CD4-positive, alpha-beta T cell treated with Interleukin-15 for 1 hour (primary cell): ENCODE data around the gene PI16.

Source experiments
- DNase-seq: peaks from one replicate; pipeline ENCODE4 v3.0.0-alpha.2; 2020

The PI16 gene

DNA sequence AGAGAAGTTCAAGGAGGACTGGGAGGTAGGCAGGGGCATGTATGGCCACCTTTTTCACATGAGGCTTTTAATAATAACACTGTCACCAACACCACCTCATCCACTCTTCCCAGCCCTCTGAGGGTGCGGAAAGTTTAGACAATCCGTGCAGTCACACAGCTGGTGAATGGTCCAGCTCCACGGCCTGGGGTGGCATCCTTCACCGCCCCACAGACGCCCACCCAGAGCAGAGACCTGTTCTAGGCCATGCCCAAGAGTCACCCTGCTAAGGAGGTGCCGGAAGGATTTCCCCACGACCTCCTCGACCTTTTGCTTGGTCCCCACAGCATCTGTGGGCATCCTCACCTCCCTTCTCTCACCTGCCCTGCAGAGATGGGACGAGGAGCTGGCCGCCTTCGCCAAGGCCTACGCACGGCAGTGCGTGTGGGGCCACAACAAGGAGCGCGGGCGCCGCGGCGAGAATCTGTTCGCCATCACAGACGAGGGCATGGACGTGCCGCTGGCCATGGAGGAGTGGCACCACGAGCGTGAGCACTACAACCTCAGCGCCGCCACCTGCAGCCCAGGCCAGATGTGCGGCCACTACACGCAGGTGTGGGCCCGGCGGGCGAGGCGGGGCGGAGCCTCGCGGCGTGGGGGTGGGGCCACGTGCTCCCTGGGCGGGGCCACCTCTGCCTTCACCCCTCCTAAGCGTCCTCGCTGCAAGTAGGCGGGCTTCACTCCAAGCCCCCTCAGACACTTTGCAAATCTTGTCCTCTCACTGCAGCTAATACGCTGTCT, 4.4 kb downstream of the PI16 start:
- DNase-seq, result no peak

DNA sequence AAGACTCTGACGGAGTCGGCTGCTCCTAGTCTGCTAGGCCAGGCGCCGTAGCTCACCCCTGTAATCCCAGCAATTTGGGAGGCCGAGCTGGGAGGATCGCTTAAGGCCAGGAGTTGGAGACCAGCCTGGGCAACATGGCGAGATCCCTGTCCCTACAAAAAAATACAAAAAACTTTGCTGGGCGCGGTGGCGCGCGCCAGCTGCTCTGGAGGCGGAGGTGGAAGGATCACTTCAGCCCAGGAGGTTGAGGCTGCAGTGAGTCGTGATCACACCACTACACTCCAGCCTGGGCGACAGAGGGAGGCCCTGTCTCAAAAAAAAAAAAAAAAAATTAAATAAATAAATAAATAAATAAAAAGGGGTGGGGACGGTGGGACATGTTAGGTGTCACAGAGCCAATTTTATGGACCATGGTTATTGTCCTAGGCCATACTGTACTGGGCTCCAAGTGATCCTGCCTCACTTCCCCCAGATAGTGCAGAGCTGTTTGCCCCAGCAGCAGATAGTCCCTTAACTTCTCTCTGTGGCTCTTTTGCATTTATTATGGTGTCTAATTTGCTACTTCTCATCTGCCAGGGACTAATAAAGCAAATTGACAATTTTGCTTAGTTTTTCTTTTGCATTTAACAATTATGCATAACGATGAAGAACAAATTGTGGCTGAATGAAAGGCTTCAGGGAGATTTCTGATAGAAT, 5.2 kb downstream of the PI16 start:
- no peak for DNase-seq

DNA sequence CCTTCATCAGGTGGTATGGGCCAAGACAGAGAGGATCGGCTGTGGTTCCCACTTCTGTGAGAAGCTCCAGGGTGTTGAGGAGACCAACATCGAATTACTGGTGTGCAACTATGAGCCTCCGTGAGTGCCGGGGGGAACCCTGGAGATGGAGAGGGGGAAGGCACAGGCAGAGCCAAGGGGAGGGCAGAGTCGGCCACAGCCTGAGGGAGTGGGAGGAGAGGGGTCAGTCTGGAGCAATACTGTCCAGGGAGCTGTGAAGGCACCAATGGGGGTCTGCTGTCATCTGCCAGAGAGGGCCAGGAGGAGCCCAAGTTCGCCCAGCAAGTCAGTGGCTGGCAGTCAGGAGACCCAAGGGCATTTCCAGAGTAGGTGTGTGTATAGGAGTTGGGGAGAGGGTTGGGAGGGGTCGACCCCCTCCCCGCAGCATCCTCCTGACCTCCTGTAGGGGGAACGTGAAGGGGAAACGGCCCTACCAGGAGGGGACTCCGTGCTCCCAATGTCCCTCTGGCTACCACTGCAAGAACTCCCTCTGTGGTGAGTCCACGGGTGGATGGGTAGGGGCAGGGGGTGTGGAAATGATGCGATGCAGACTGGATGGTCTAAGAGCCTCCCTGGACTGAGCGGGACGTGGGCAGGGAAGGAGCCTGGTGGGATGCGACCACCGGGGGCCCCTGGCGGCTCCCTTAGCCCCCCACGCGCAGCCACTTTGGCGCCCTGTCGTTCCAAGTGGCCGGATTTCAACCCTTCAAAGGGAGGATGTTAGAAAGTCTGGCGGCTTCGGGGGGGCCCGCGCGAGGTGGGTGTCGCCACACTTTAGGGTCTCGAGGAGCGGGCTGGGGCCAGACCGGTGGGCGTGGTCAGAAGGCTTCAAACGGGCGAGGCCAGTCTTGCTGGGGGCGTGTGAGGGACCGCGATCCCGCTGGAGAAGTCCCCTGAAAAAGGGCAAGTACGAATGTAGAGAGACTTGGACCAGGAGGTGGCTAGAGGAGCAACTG, 7.2 kb downstream of the PI16 start:
- no peak for DNase-seq

DNA sequence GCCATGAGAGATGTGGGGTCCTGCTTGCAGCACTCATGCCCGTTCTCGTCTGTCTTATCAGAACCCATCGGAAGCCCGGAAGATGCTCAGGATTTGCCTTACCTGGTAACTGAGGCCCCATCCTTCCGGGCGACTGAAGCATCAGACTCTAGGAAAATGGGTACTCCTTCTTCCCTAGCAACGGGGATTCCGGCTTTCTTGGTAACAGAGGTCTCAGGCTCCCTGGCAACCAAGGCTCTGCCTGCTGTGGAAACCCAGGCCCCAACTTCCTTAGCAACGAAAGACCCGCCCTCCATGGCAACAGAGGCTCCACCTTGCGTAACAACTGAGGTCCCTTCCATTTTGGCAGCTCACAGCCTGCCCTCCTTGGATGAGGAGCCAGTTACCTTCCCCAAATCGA, 8.3 kb downstream of the PI16 start:
- peak; percentile 91 for DNase-seq

DNA sequence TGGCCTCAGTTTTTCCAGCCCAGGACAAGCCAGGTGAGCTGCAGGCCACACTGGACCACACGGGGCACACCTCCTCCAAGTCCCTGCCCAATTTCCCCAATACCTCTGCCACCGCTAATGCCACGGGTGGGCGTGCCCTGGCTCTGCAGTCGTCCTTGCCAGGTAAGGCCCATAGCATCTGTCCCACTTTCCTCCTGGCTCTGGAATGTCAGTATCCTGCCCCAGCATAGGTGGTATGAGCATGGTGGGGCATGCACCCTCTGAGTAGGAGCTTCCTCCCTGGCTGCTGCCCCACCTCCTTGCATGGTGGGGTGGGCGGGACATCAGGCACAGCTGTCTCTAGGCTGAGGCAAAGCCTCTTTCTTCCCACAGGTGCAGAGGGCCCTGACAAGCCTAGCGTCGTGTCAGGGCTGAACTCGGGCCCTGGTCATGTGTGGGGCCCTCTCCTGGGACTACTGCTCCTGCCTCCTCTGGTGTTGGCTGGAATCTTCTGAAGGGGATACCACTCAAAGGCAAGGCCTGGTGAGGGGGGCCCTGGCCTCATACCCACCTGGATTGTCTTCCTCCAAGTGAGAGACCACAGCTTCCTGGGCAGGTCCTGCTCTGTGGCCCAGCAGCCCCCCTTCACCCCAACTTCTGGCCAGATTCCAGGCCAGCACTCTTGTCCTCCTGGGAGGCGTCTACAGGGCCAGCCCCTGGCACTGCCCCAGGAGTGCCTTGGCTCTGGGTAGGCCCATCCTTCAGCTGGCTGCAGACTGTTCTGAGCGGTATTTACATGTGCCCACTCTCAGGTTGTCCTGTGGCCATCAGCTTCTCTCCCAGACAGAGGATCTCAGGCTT, 9.1 kb downstream of the PI16 start:
- peak; percentile 50 for DNase-seq

DNA sequence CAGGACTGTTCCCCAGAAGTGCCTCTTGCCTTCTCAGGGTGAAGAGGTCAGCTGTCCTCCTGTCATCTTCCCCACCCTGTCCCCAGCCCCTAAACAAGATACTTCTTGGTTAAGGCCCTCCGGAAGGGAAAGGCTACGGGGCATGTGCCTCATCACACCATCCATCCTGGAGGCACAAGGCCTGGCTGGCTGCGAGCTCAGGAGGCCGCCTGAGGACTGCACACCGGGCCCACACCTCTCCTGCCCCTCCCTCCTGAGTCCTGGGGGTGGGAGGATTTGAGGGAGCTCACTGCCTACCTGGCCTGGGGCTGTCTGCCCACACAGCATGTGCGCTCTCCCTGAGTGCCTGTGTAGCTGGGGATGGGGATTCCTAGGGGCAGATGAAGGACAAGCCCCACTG, 9.8 kb downstream of the PI16 start:
- DNase-seq, result no peak

DNA sequence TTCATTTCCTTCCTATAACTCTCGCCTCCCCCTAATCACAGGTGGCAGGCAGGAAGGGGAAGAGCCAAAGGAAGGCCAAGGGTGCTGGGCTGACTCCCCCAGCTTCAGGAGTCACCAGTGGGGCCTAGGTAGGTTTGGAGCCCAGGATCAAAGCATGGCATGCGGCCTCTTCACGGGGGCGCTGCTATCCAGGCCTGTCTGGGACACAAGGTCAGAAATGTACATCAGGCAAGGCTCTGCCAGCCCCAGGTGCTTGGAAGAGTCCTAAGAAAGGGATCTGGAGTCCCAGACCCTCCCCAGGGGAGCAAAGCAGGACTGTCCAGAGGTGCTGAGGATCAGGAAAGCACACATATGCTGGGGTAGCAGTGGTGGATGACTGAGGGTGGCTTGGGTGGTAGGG, 10.4 kb downstream of the PI16 start:
- DNase-seq, result no peak

DNA sequence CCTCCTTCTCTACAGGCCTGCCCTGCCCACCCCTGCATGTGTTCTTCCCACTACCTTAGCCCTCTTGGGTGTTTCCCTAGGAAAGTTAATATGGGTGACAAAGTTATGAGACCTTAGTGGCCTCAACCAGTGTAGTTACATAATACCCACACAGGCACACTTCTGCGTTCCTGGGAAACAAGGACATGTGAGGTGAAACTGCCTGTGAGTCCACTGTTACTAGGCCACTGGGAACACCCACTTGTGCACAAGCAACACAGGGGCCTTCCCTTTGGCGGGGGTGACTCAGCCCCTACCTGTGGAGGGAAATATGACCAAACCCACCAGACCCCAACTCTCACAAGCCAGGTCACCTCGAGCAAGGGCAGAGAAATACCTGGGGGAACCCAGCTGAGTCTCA, 12.8 kb downstream of the PI16 start:
- DNase-seq, result no peak

DNA sequence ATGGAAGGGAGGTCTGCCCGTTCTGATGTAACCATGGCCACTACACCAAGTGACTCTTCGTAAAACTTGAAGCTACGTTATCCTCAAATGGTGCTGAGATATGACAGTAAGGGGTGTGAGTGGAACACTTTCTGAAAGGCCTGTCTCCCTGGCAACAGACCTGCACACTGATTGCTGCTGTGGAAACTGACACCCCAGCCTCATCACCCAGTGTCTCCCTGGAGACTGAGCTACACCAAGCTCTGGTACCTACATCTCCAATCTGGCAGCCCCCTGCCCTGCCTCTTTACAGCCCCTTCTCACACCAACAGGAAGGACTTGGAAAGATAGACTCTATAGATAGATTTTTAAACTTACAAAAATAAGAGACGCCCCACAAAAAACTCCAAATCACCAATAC, 13.2 kb downstream of the PI16 start:
- DNase-seq, result no peak

DNA sequence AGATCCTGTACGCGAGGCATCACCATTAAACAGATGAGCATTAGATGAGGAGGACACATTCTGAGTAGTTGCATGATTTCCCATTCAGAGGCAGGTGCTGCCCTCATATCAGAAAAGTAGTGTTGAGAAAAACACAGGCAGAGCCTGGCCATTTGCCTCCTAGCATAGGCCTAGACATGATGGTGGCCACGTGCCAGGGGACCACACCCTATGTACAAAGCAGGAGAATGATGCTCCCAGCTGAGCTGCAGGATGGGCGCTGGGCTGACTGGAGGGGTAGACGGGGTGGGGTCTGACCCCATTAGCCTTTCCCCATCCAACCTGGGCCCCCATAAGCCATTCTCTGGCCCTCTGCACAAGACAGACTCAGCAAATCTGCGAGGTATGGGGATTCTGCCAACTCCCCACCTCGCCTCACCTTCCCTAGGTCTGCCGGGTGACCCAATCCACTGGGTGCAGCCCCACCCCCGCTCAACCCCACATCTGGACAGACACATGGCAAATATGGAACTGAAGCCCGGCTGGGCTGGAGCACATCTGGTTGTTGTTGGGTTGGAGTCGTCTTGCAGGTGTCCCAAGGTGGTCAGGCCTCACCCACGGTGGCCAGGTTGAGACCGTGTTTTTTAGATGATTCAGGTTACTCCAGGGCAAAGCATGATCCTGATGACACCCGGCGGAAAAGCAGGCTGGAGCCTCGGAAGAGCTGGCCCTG, 13.9 kb downstream of the PI16 start:
- DNase-seq, result no peak

DNA sequence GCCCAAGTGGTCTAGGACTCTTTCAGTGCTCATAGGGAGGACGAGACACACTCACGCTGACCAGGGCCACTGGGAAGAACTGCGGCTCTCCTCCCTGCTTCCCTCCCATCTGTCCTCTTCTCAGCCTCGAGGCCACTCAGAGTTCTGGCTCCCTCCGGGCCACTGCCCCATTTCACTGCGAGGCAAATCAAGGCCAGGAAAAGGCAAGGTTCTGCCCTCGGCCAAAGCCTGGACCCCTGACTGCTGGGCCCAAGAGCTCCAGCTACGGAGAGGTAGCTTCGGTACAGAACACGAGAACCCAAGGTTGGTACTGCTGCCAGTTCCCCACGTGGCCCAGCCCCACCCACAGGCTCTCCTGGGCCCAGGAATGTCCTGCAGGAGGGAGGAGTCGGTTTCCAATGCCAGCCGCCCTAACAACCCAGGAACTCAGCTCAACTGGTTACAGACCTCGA, 14.7 kb downstream of the PI16 start:
- DNase-seq, result no peak

DNA sequence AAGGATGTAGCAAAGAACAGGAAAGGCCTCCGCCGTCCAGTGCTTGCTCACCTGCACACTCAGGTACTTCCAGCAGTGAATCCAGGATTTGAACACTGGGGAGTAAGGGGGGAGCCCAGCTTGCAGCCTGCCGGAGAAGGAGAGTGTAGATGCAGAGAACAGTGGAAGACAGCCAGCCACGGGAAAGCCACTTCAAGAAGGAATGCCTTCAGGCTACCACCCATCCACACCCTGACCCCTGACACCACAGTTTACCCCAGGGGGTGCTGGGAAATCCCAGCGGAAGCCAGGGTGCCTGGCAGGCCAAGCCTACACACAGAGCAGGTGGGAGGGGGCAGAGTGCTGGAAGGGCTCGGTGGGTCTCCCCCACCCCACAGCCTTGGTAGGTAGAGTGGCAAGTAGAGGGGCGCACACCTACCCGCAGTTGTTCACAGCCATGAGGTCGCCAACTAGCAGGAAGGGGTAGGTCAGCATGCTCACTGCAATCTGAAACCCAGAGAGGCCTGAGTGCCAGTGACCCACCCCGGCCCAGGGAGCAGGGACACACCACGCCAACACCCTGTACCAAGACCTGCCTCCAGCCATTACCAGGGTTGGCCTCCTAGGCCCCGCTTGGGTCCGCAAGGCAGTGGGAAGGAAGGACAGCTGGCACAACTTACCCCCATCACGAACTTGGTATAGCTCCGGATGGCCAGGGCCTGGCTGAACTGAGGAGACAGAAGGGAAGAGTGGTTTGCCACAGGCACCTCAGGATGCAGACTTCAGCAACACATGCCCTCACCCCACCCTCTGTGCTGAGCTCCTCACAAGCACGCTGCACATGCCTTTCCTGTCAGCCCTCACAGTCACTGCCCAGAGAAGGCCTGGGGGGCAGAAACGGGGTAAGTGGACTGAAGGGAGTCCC, 15.7 kb downstream of the PI16 start:
- no peak for DNase-seq

DNA sequence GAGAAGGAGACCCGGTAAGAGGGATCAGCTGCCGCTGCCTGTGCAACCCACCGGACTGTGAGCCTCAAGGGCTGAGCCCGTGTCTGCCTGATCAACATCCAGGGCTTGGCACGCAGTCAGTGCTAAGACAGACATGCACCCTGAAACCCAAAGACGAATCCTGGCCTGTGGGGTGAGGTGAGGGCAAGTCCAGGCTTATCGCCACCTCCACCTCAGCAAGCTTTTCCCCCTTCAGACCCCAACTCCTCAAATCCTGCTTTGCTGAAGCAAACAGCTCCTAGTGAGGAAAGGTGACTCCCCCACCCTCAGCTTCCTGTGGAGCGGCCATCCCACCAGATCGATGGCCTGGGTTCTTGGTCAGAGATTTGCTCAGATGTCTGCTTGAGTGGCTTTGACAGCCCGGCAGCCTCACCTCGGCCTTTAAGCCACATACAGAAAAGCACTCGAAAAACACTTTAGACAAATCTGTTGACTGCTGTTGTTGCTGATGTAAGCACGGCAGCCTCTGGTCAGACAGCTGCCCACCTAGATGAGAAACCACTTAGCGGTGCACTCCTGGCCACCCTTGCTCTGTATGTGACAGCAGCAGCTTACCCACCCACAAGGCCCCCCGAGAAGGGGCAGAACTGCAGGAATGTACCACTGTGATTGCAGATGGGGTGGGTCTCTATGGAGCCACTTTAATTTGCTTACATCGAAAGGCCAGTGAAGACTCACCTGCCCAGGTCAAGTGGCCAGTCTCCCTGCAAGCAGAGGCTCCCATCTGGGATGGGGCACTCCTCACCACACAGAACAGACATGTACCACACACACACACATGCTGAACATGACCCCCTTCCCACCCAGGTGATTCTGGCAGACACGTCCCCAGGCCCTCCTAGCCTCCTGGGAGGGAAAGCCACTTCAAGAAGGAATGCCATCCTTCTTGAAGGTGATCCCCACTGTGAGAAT, 16.6 kb downstream of the PI16 start:
- DNase-seq, result no peak

DNA sequence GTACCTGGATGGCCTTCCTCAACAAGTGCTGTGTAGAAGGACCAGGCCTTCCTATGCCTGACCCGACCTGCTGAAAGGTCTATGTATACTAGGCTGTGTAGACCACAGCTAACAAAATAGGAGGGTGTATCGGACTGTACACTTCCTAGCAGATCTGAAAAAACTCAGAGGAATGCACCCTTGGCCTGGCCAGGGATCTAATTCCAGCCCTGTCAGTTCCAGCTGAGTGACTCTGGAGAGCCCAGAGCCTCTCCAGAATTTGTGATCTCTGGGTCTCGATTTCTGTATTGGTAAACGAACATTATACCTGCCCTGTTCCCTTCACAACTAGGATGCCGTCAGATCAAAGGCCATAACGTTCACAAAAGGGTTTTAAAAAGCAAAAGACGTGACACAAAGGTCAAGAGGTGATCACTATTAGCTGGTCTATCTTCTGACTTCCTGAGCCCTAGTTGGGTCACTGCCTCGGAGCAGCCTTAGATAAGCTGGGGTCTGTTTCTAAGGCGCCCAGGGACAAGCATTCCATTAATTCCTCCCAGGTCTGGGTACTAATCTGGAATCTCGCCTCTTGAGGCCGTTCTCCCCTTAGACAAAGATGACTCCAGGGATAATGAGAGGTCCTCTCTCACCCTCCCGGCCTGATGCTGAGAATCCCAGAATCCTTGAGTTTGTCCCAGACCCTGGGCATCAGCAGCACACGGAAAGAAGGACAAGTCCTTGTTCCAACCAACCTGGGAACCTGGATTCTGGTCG, 17.6 kb downstream of the PI16 start:
- no peak for DNase-seq

DNA sequence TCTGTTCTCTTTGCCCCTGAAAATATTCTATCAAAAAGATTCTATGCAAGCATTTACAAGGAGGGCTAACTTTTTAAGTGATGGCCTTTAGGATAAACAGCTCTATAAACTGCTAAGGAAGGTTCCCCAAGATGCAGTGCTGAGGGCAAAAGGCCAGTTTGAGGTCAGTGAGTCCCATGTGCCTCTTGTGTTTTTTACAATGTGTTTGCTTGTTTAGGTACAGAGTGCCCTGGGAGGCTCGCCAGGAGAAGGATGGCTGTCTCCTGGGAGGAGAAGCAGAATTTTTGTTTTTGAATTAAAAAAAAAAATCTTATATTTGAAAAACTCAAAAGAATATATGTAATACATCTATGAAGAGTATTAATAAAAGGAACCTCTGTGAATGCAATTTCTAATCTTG, 18.7 kb downstream of the PI16 start:
- no peak for DNase-seq

DNA sequence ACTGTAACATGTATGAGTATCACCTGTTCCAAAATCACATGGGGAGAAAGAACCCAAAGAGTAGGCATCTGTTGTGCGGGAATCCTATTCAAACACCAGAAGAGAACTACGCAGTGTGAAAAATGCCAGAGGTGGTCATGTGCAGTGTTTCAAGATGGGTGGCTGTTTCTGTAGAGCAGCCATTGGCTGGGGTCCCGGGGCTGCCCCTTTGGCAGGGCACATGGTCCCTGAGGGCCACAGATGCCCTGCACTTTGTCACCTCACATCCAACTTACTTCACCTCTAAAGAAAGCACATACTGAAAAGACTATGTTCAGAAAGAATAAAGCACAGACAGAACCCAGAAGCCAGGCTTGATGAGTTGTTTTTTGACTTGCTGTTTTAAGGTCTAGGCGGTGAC, 19.1 kb downstream of the PI16 start:
- DNase-seq, result no peak

DNA sequence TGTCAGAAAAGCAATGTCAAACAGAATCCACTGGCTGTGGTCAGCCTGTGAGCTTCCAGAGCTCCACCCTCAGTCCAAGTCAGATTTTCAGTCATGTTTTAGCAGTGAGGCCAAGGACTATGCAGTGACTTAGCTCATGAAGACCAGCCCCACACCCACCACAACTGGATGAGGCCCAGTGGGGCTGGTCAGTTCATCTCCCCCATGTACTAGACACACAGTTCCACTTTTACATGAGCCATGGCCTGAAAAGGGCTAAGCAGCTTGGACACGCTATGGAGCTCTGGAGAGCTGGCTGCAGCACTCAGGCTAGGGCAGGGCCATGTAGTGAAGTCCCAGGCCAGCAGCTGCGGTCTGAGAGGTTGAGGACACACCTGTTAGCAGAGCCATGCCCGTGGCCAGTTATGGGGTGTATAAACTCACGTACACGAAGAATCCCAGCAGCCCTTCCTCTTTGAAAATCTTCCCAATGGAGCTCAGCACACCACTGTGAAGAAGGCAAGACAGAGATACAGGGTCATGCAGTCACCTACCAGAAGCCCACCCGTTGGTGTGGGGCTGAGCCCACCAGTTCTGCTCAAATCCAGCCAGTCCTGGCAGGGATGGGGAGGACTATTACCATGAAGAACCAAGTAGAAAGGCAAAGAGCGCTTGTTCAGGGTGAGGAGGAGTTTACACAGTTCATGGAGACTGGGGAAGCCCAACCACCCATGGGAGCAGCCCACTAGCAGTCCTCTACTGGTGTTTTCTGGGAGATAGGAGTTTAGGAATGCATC, 20.9 kb downstream of the PI16 start:
- no peak for DNase-seq

DNA sequence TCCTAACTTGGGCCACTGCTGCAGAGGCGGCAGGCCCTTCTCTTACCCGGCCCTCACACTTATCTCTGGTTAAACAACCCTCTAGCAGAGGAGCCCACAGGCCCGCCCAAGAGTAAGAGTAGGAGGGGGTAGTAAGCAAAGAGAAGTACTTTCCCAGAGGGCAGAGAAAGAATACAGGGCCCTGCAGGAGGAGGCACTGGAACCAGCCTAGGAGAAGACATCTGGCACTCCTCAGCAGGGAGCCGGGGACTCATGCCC, 21.4 kb downstream of the PI16 start:
- DNase-seq, result no peak
